T-helper 22 cell (primary cell): ENCODE measurements around the gene SHC3.

Experiments used
- DNase-seq: peaks from one replicate; pipeline ENCODE4 v3.0.0-alpha.2; 2020; ENCODE audit warnings: low read depth

Gene SHC3

GRCh38 chr9:89022902-89023301 is 155.7 kb downstream of the SHC3 start:
- no peak for DNase-seq

GRCh38 chr9:89022001-89022759 is 156.4 kb downstream of the SHC3 start:
- no peak for DNase-seq

GRCh38 chr9:89021154-89021803 is 157.3 kb downstream of the SHC3 start:
- no peak for DNase-seq

- no peak for DNase-seq
Observed at GRCh38 chr9:89020754-89021153, 157.9 kb downstream of the SHC3 start.

- DNase-seq, result no peak
Observed at GRCh38 chr9:89015336-89015735, 163.3 kb downstream of the SHC3 start.

- no peak for DNase-seq
Observed at GRCh38 chr9:89014153-89014552, 164.5 kb downstream of the SHC3 start.

GRCh38 chr9:89013660-89014059 is 165.0 kb downstream of the SHC3 start:
- no peak for DNase-seq

GRCh38 chr9:89012294-89013042 is 166.2 kb downstream of the SHC3 start:
- DNase-seq, result no peak

- DNase-seq, result no peak
Observed at GRCh38 chr9:89011683-89012082, 166.9 kb downstream of the SHC3 start.

- no peak for DNase-seq
Observed at GRCh38 chr9:89010526-89011111, 168.0 kb downstream of the SHC3 start.

GRCh38 chr9:89010056-89010455 is 168.6 kb downstream of the SHC3 start:
- DNase-seq, result no peak

GRCh38 chr9:89009546-89009840 is 169.1 kb downstream of the SHC3 start:
- no peak for DNase-seq

- DNase-seq, result no peak
Observed at GRCh38 chr9:89008744-89009545, 169.7 kb downstream of the SHC3 start.

- no peak for DNase-seq
Observed at GRCh38 chr9:89008055-89008743, 170.4 kb downstream of the SHC3 start.

- DNase-seq, result no peak
Observed at GRCh38 chr9:89006996-89007967, 171.3 kb downstream of the SHC3 start.

GRCh38 chr9:89006267-89006666 is 172.4 kb downstream of the SHC3 start:
- no peak for DNase-seq

GRCh38 chr9:89005323-89005722 is 173.3 kb downstream of the SHC3 start:
- DNase-seq, result no peak

GRCh38 chr9:89002987-89003386 is 175.6 kb downstream of the SHC3 start:
- no peak for DNase-seq

GRCh38 chr9:89001917-89002540 is 176.6 kb downstream of the SHC3 start:
- no peak for DNase-seq
